ENCODE results near the gene TRABD2A. TPM values are rescaled to one million over a fixed set of nuclear protein-coding genes. Genes with fewer than 3 reads are reported as not detected.

Gene TRABD2A
- total and polyA plus RNA-seq, 9 of the 15 experiments (the other 6 are each of a cell fraction or from before 2014, with no cell fraction given) = 0.07 to 0.45 (median 0.25) TPM

DNA sequence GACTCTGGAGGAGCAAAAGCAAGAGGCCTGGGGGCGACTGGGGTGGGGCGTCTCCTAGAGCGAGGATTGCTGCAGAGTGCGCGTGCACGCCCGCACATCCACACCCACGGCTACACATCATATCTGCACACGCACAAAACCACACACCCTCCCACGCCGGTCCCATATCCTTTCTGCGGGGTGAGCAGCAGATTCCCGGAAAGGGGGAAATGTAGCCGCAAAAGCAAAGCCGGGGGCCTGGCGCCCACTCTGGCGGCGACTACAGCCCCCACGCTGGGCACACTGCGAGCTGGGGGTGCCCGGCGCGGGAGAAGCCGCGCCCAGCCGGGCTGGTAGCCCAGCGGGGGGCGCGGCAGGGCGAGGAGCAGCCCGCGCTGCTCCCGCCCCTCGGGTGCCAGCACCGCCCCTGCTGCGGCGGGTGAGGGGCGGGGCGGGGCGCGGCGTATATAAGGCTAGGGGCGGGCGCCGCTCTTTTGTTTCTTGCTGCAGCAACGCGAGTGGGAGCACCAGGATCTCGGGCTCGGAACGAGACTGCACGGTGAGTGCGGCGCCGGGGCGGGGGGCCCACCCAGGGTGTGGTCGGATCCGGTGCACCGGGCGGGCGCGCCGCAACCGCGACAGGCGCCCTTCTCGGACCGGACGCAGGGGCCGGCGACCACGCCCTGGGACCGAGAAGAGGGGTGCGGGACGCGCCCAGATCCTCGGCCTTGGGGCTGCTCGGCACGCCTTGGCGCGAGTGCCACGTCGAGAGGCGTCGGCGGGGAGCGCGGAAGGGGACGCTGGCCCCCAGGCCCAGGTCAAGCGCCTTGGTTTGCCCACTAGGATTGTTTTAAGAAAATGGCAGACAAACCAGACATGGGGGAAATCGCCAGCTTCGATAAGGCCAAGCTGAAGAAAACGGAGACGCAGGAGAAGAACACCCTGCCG, 24.6 kb upstream of the TRABD2A start, which contains the start of gene TMSB10 (continued):
- peak; percentile 83 for TF ChIP-seq BHLHE40 (IDR thresholded peaks at IDR 0.05; ENCODE audit: low read length)
- TF ChIP-seq POLR2AphosphoS2 (IDR thresholded peaks at IDR 0.05; ENCODE audit: low read length) = peak; percentile 79; the same call in 1 of the 2 replicates
- no peak for TF ChIP-seq PHB2 (IDR thresholded peaks at IDR 0.05; ENCODE audit: low read depth)
- no peak for TF ChIP-seq ZKSCAN3 (CRISPR knock-in tag; IDR thresholded peaks at IDR 0.05)
- TF ChIP-seq ZNF354B (CRISPR knock-in tag; IDR thresholded peaks at IDR 0.05) = no peak
- no peak for TF ChIP-seq RFX1 (IDR thresholded peaks at IDR 0.05)
- TF ChIP-seq, protein P1, sequence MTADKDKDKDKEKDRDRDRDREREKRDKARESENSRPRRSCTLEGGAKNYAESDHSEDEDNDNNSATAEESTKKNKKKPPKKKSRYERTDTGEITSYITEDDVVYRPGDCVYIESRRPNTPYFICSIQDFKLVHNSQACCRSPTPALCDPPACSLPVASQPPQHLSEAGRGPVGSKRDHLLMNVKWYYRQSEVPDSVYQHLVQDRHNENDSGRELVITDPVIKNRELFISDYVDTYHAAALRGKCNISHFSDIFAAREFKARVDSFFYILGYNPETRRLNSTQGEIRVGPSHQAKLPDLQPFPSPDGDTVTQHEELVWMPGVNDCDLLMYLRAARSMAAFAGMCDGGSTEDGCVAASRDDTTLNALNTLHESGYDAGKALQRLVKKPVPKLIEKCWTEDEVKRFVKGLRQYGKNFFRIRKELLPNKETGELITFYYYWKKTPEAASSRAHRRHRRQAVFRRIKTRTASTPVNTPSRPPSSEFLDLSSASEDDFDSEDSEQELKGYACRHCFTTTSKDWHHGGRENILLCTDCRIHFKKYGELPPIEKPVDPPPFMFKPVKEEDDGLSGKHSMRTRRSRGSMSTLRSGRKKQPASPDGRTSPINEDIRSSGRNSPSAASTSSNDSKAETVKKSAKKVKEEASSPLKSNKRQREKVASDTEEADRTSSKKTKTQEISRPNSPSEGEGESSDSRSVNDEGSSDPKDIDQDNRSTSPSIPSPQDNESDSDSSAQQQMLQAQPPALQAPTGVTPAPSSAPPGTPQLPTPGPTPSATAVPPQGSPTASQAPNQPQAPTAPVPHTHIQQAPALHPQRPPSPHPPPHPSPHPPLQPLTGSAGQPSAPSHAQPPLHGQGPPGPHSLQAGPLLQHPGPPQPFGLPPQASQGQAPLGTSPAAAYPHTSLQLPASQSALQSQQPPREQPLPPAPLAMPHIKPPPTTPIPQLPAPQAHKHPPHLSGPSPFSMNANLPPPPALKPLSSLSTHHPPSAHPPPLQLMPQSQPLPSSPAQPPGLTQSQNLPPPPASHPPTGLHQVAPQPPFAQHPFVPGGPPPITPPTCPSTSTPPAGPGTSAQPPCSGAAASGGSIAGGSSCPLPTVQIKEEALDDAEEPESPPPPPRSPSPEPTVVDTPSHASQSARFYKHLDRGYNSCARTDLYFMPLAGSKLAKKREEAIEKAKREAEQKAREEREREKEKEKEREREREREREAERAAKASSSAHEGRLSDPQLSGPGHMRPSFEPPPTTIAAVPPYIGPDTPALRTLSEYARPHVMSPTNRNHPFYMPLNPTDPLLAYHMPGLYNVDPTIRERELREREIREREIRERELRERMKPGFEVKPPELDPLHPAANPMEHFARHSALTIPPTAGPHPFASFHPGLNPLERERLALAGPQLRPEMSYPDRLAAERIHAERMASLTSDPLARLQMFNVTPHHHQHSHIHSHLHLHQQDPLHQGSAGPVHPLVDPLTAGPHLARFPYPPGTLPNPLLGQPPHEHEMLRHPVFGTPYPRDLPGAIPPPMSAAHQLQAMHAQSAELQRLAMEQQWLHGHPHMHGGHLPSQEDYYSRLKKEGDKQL (CRISPR knock-in tag; IDR thresholded peaks at IDR 0.05; ENCODE audit: borderline replicate concordance) = no peak
- peak; percentile 40 for TF ChIP-seq HMGN3 (IDR thresholded peaks at IDR 0.05; ENCODE audit: borderline replicate concordance, extremely low read depth, insufficient read length, low read depth, low read length)
- TF ChIP-seq MXI1 (IDR thresholded peaks at IDR 0.05; ENCODE audit: low read depth, low read length) = no peak
- TF ChIP-seq, protein P2, sequence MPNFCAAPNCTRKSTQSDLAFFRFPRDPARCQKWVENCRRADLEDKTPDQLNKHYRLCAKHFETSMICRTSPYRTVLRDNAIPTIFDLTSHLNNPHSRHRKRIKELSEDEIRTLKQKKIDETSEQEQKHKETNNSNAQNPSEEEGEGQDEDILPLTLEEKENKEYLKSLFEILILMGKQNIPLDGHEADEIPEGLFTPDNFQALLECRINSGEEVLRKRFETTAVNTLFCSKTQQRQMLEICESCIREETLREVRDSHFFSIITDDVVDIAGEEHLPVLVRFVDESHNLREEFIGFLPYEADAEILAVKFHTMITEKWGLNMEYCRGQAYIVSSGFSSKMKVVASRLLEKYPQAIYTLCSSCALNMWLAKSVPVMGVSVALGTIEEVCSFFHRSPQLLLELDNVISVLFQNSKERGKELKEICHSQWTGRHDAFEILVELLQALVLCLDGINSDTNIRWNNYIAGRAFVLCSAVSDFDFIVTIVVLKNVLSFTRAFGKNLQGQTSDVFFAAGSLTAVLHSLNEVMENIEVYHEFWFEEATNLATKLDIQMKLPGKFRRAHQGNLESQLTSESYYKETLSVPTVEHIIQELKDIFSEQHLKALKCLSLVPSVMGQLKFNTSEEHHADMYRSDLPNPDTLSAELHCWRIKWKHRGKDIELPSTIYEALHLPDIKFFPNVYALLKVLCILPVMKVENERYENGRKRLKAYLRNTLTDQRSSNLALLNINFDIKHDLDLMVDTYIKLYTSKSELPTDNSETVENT (CRISPR knock-in tag; IDR thresholded peaks at IDR 0.05) = no peak
- peak; percentile 75 for TF ChIP-seq MYC (IDR thresholded peaks at IDR 0.05; ENCODE audit: low read depth, low read length)
- no peak for TF ChIP-seq MYC (CRISPR knock-in tag; IDR thresholded peaks at IDR 0.05; ENCODE audit: borderline replicate concordance, low read depth)
